GM12878 (cell line): Measurements from ENCODE around the gene COA5. TPM values are rescaled to one million over a fixed set of nuclear protein-coding genes. Genes with fewer than 3 reads are reported as not detected.

Experiments used
- ATAC-seq: fragments of 200-7000 bp; cut with Tn5 transposase; 3 replicates; pipeline ENCODE4 v1.9.1; 2020; ENCODE audit warnings: mild to moderate bottlenecking, moderate library complexity
- BruUV-seq: library from RNA; stranded (reverse); fragments of 400-500 nt; replicated peaks from 2 replicates; lab custom pipeline; 2021; lab: Mats Ljungman, UMichigan
- CTCF ChIA-PET: fragments of 300-600 bp; sonication (Branson Sonifier 250); formaldehyde crosslinking; extraction: SDS; loops from one replicate; lab custom pipeline; 2021; ENCODE audit warnings: inconsistent platforms; lab: Yijun Ruan, JAX
- POLR2A ChIA-PET: fragments of 350-600 bp; formaldehyde crosslinking; extraction: SDS; loops from one replicate; lab custom pipeline; 2021; ENCODE audit warnings: inconsistent platforms; lab: Charles Lee
- RAD21 ChIA-PET: fragments of 300-600 bp; sonication (Branson Sonifier 250); formaldehyde crosslinking; loops from one replicate; lab custom pipeline; 2023; ENCODE audit warnings: antibody characterized with exemption; ENCODE audit not compliant: unreplicated experiment; lab: Charles Lee
- SMC1A ChIA-PET: fragments of 300-600 bp; sonication (Branson Sonifier 250); formaldehyde crosslinking; loops from one replicate; lab custom pipeline; 2023; ENCODE audit not compliant: unreplicated experiment, uncharacterized antibody; lab: Charles Lee
- DNase-seq: peaks from one replicate; pipeline ENCODE4 v3.0.0-alpha.2; 2011; ENCODE audit warnings: low read depth, low spot score
- FAIRE-seq: peaks from 3 replicates; lab custom pipeline; 2011; peaks lifted over from hg19 to GRCh38; lab: Jason Lieb, UNC
- H2AFZ ChIP-seq: 2 replicates; pipeline ENCODE4 v1.6.0; 2011; ENCODE audit warnings: low read depth, low read length, control low read depth; ENCODE audit not compliant: control insufficient read depth
- H3K27ac ChIP-seq: 2 replicates; pipeline ENCODE4 v1.5.1; 2011; ENCODE audit warnings: control low read depth; ENCODE audit not compliant: control insufficient read depth, insufficient read depth
- H3K27me3 ChIP-seq, 2 experiments: replicated peaks in 1 of 2; 2 replicates each; pipeline versions ENCODE4 v1.6.0 to v1.6.1; 2011; ENCODE audit warnings: low read length in 1 of 2; ENCODE audit not compliant: control insufficient read depth in 2 of 2, insufficient read depth in 2 of 2
- H3K36me3 ChIP-seq, 2 experiments: 2 replicates each; pipeline ENCODE4 v1.5.1; 2011; ENCODE audit warnings: low read length in 1 of 2; ENCODE audit not compliant: control insufficient read depth in 2 of 2, insufficient read depth in 2 of 2
- H3K4me1 ChIP-seq: 2 replicates; pipeline ENCODE4 v1.6.1; 2011; ENCODE audit warnings: mild to moderate bottlenecking, low read length, moderate library complexity, mixed read lengths; ENCODE audit not compliant: control insufficient read depth, insufficient read depth
- H3K4me2 ChIP-seq: 2 replicates; pipeline ENCODE4 v1.6.0; 2011; ENCODE audit warnings: control low read depth; ENCODE audit not compliant: control insufficient read depth, insufficient read depth
- H3K4me3 ChIP-seq: fragments of 200-600 bp; sonication (generic); 2 replicates; pipeline ENCODE4 v1.5.1; 2016
- H3K79me2 ChIP-seq: 2 replicates; pipeline ENCODE4 v1.6.0; 2011; ENCODE audit warnings: low read length; ENCODE audit not compliant: control insufficient read depth, insufficient read depth
- H3K9ac ChIP-seq: 2 replicates; pipeline ENCODE4 v1.8.0; 2011; ENCODE audit warnings: low read length, control low read depth, mixed read lengths; ENCODE audit not compliant: control insufficient read depth, insufficient read depth
- H3K9me3 ChIP-seq: replicated peaks from 3 replicates; pipeline ENCODE4 v1.5.1; 2011; ENCODE audit warnings: mild to moderate bottlenecking, low read length; ENCODE audit not compliant: control insufficient read depth, insufficient read depth
- H4K20me1 ChIP-seq: 2 replicates; pipeline ENCODE4 v1.6.0; 2011; ENCODE audit not compliant: control insufficient read depth, insufficient read depth
- ATF7 ChIP-seq: fragments of 450-650 bp; IDR thresholded peaks from 2 replicates; pipeline ENCODE4 v1.6.1; 2016; ENCODE audit warnings: low read depth, mild to moderate bottlenecking
- BHLHE40 ChIP-seq, 2 experiments: fragments of 450-650 bp in 1 of 2; IDR thresholded peaks; 2 replicates each; pipeline ENCODE4 v1.6.1; 2011 to 2017; ENCODE audit warnings: low read depth in 2 of 2, borderline replicate concordance in 1 of 2, improper control_type of control experiment in 1 of 2, low read length in 1 of 2, mild to moderate bottlenecking in 1 of 2
- CREB1 ChIP-seq: IDR thresholded peaks from 2 replicates; pipeline ENCODE4 v1.6.1; 2012; ENCODE audit warnings: low read depth, mild to moderate bottlenecking, inconsistent platforms
- DPF2 ChIP-seq: fragments of 450-650 bp; IDR thresholded peaks from 2 replicates; pipeline ENCODE4 v1.6.1; 2017; ENCODE audit warnings: mild to moderate bottlenecking
- EGR1 ChIP-seq, 2 experiments: IDR thresholded peaks; 1 replicate in 1 of 2; 2 replicates in 1 of 2; pipeline ENCODE4 v1.6.1; 2011 to 2012; ENCODE audit warnings: low read depth in 2 of 2, low read length in 2 of 2, borderline replicate concordance in 1 of 2, mild to moderate bottlenecking in 1 of 2, moderate library complexity in 1 of 2
- IKZF1 ChIP-seq: fragments of 450-650 bp; conservative IDR thresholded peaks from 2 replicates; pipeline ENCODE4 v1.6.1; 2017; ENCODE audit warnings: antibody characterized with exemption, mild to moderate bottlenecking
- IKZF2 ChIP-seq, 2 experiments: fragments of 450-650 bp; IDR thresholded peaks; 2 replicates each; pipeline ENCODE4 v1.6.1; 2017; ENCODE audit warnings: mild to moderate bottlenecking in 2 of 2, moderate library complexity in 2 of 2
- IRF4 ChIP-seq: IDR thresholded peaks from 2 replicates; pipeline ENCODE4 v1.6.1; 2011; ENCODE audit warnings: low read depth, low read length
- JUNB ChIP-seq: IDR thresholded peaks from 2 replicates; pipeline ENCODE4 v1.6.1; 2016; ENCODE audit warnings: antibody characterized with exemption, mild to moderate bottlenecking
- KAT2A ChIP-seq: conservative IDR thresholded peaks from 2 replicates; pipeline ENCODE4 v1.6.1; 2011; ENCODE audit warnings: low read depth, low read length; ENCODE audit not compliant: control insufficient read depth
- LARP7 ChIP-seq: fragments of 450-650 bp; IDR thresholded peaks from 2 replicates; pipeline ENCODE4 v1.6.1; 2017; ENCODE audit warnings: mild to moderate bottlenecking
- MEF2B ChIP-seq: fragments of 450-650 bp; IDR thresholded peaks from 2 replicates; pipeline ENCODE4 v1.6.1; 2018; ENCODE audit warnings: mild to moderate bottlenecking, moderate library complexity; ENCODE audit not compliant: partially characterized antibody, poor library complexity, severe bottlenecking
- NR2C1 ChIP-seq: fragments of 450-650 bp; IDR thresholded peaks from 2 replicates; pipeline ENCODE4 v1.6.1; 2017; ENCODE audit warnings: antibody characterized with exemption, mild to moderate bottlenecking, moderate library complexity
- TBL1XR1 ChIP-seq: IDR thresholded peaks from 2 replicates; pipeline ENCODE4 v1.6.1; 2012; ENCODE audit warnings: low read depth, low read length, improper control_type of control experiment
- ZBED1 ChIP-seq: IDR thresholded peaks from 2 replicates; pipeline ENCODE4 v1.6.1; 2016; ENCODE audit warnings: borderline replicate concordance
- ZZZ3 ChIP-seq: IDR thresholded peaks from 2 replicates; pipeline ENCODE4 v1.6.1; 2011; ENCODE audit warnings: low read depth; ENCODE audit not compliant: control insufficient read depth, insufficient read length
- WGBS: methylation state at CpG from one replicate; pipeline ENCODE4 v1.1.6; 2016; ENCODE audit warnings: low lambda C conversion rate; ENCODE audit not compliant: insufficient replicate concordance, insufficient coverage; ENCODE audit errors: missing lambda C conversion rate; 5-methylcytosine and 5-hydroxymethylcytosine counted together
- in situ Hi-C: fragments of 300-500 bp; cut with MboI; formaldehyde crosslinking; loops from 9 replicates; pipeline ENCODE4 v1.14.3; 2018; ENCODE audit warnings: mixed read lengths
- intact Hi-C: fragments of 100-400 bp; cut with micrococcal nuclease; formaldehyde crosslinking; loops from one replicate; pipeline ENCODE4 v1.14.2; 2022; ENCODE audit not compliant: unreplicated experiment
- polyA plus RNA-seq, 11 experiments: library from polyadenylated mRNA; depleted of rRNA in 4 of 11; unstranded in 6 of 11; stranded (reverse) in 5 of 11; fragments of >200 nt; fragmentation: Nextera tagmentation in 4 of 11; fragmentation: Illumina TruSeq in 1 of 11; extraction: Ambion mirVana in 4 of 11; extraction: Trizol in 1 of 11; gene quantifications; 1 replicate in 1 of 11; 2 replicates in 10 of 11; pipeline versions ENCODE4 v1.2.1 to v1.2.3, GENCODE V29; 2011 to 2016; ENCODE audit warnings: inconsistent platforms in 2 of 11, missing spikeins in 2 of 11, low read depth in 1 of 11
- total RNA-seq, 4 experiments: library from RNA; depleted of rRNA in 3 of 4; stranded (reverse); fragments of >200 nt in 3 of 4; fragmentation: Illumina TruSeq in 1 of 4; extraction: Trizol in 1 of 4; gene quantifications; 2 replicates each; pipeline versions ENCODE4 v1.2.1 to v1.2.3, GENCODE V29; 2013 to 2021
- TF ChIP-seq, protein P1 (sequence below): fragments of 450-650 bp; IDR thresholded peaks from 2 replicates; pipeline ENCODE4 v1.6.1; 2018; ENCODE audit warnings: borderline replicate concordance, mild to moderate bottlenecking; ENCODE audit not compliant: partially characterized antibody
- TF ChIP-seq, protein P2 (sequence below): IDR thresholded peaks from 2 replicates; pipeline ENCODE4 v1.6.1; 2012; ENCODE audit warnings: low read length, inconsistent platforms
- TF ChIP-seq, protein P3 (sequence below): fragments of 450-650 bp; IDR thresholded peaks from 2 replicates; pipeline ENCODE4 v1.6.1; 2016; ENCODE audit warnings: mild to moderate bottlenecking

COA5 gene
- total and polyA plus RNA-seq, 10 of the 15 experiments (the other 5 are each of a cell fraction or from before 2014, with no cell fraction given), result 20.7 to 63.3 (median 37.9) TPM

DNA sequence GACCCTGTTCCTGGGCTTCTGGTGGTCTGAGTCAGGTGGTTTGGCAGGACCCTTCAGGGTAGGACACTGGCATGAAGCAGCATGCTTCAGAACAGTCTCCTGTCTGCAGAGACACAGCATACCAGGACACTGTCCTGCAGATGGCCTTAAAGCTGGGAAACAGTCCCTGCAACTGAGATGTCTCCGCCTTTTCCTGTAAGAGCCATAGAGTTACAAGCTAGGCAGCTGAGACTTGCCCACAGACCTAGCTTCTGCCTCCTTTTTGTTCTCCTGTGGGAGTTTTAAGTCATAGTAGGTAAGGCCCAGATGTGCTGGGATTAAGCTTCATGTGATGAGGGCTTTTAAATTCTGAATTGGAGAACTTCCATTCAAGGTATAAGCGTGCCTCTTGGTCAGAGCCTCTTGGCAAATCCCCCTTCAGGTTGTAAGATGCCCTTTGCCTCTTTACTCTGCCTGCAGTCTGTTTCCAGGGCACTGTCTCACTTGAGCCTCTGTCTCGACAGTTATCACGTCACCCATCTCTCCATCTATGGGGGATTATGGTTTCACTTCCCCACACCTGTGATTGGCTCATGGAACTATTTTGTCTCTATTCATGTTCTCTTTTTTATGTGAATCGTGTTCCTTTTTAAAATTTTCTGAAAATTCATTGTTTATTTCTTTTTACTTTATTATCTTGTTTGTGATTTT lies 51.8 kb downstream of the COA5 start:
- H3K36me3 ChIP-seq, result peaks cover 38 to 46% of the 10 kb centered on the region in 2 experiments
- FAIRE-seq, result peak; percentile 83
- POLR2A ChIA-PET, result interaction anchor here (1.4 kb wide), 1 partner anchor 9 kb away, joined by 4 read pairs; no protein-coding TSS in a partner anchor
- TF ChIP-seq ZBED1 (peak; percentile 74; the same call in 1 of the 2 replicates), IRF4 (peak; percentile 64; the same call in 1 of the 2 replicates), DPF2 (peak; percentile 46; the same call in 1 of the 2 replicates), EGR1 (IDR thresholded peaks at IDR 0.05; ENCODE audit: borderline replicate concordance in 1 of 2, low read depth in 2 of 2, low read length in 2 of 2) (no peak), ZZZ3 (no peak), BHLHE40 (IDR thresholded peaks at IDR 0.05; ENCODE audit: borderline replicate concordance in 1 of 2, low read depth in 2 of 2, low read length in 1 of 2) (peak in 1 of 2 experiments; percentile 22; a peak in 1 of 4 replicates), JUNB (0 out of 2 replicates have a peak, but pooled peaks have one; percentile 6), MEF2B (no peak), IKZF1 (peak; percentile 28; the same call in 1 of the 2 replicates), TBL1XR1 (no peak), CREB1 (peak; percentile 88), KAT2A (no peak), NR2C1 (peak; percentile 27; the same call in 1 of the 2 replicates), IKZF2 (IDR thresholded peaks at IDR 0.05) (peak; percentile 29 to 42; a peak in 2 of 4 replicates), LARP7 (no peak), ATF7 (peak; percentile 82)
- TF ChIP-seq, protein P1, sequence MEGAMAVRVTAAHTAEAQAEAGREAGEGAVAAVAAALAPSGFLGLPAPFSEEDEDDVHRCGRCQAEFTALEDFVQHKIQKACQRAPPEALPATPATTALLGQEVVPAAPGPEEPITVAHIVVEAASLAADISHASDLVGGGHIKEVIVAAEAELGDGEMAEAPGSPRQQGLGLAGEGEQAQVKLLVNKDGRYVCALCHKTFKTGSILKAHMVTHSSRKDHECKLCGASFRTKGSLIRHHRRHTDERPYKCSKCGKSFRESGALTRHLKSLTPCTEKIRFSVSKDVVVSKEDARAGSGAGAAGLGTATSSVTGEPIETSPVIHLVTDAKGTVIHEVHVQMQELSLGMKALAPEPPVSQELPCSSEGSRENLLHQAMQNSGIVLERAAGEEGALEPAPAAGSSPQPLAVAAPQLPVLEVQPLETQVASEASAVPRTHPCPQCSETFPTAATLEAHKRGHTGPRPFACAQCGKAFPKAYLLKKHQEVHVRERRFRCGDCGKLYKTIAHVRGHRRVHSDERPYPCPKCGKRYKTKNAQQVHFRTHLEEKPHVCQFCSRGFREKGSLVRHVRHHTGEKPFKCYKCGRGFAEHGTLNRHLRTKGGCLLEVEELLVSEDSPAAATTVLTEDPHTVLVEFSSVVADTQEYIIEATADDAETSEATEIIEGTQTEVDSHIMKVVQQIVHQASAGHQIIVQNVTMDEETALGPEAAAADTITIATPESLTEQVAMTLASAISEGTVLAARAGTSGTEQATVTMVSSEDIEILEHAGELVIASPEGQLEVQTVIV, result no peak
- TF ChIP-seq, protein P2, sequence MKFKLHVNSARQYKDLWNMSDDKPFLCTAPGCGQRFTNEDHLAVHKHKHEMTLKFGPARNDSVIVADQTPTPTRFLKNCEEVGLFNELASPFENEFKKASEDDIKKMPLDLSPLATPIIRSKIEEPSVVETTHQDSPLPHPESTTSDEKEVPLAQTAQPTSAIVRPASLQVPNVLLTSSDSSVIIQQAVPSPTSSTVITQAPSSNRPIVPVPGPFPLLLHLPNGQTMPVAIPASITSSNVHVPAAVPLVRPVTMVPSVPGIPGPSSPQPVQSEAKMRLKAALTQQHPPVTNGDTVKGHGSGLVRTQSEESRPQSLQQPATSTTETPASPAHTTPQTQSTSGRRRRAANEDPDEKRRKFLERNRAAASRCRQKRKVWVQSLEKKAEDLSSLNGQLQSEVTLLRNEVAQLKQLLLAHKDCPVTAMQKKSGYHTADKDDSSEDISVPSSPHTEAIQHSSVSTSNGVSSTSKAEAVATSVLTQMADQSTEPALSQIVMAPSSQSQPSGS, result peak; percentile 48; the same call in 1 of the 2 replicates
- TF ChIP-seq, protein P3, sequence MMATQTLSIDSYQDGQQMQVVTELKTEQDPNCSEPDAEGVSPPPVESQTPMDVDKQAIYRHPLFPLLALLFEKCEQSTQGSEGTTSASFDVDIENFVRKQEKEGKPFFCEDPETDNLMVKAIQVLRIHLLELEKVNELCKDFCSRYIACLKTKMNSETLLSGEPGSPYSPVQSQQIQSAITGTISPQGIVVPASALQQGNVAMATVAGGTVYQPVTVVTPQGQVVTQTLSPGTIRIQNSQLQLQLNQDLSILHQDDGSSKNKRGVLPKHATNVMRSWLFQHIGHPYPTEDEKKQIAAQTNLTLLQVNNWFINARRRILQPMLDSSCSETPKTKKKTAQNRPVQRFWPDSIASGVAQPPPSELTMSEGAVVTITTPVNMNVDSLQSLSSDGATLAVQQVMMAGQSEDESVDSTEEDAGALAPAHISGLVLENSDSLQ, result 0 out of 2 replicates have a peak, but pooled peaks have one; percentile 22

More for the DNA sequence above, 51.8 kb downstream of the COA5 start:
- H3K27me3 ChIP-seq, result no peaks in the 10 kb centered on the region
- ATAC-seq (peak; percentile 98), DNase-seq (no peak)
- H3K4me1 ChIP-seq, result peaks cover 21% of the 10 kb centered on the region
- H3K4me3 ChIP-seq, result no peak overlapping the region
- no peak overlapping the region for H2AFZ ChIP-seq
- peak overlapping the region; percentile 18; the same call in 1 of the 2 replicates for H3K9ac ChIP-seq
- H3K27ac ChIP-seq, result peak overlapping the region; percentile 67
- H3K9me3 ChIP-seq, result no peaks in the 10 kb centered on the region
- 49% methylated on average over 5 of the region's 5 CpGs for WGBS
- BruUV-seq, result no TSS peak
- ChIA-PET SMC1A (interaction anchor here (0.6 to 2.1 kb wide), 9 partner anchors 9 to 274 kb away, joined by 3 to 10 read pairs (median 4); no protein-coding TSS in a partner anchor), RAD21 (interaction anchor here (1.0 to 1.5 kb wide), 2 partner anchors 71 to 85 kb away, joined by 3 to 4 read pairs; no protein-coding TSS in a partner anchor), CTCF (interaction anchor here (1.0 to 5.2 kb wide), 4 partner anchors 12 to 144 kb away, joined by 3 to 24 read pairs (median 7); no protein-coding TSS in a partner anchor)
- no peaks in the 10 kb centered on the region for H3K79me2 ChIP-seq
- in situ Hi-C loops (no loop called here), intact Hi-C loops (no loop called here)
- no peaks in the 10 kb centered on the region for H4K20me1 ChIP-seq
- peak overlapping the region; percentile 56; the same call in 1 of the 2 replicates for H3K4me2 ChIP-seq
